HT-29 (cell line): ENCODE results near the gene PVR. TPM values are rescaled to one million over a fixed set of nuclear protein-coding genes. Genes with fewer than 3 reads are reported as not detected.
A peak's percentile ranks its signal among the peaks of the same experiment; 100 is the strongest.
"Not testable (repeated sequence)": the region's sequence is repeated elsewhere in the genome, so short reads cannot be mapped to it uniquely, and the experiment has no call there.

Source experiments
- DNase-seq: peaks from one replicate; pipeline ENCODE4 v3.0.0-alpha.2; 2015; ENCODE audit warnings: low spot score
- total RNA-seq: library from RNA; depleted of rRNA; stranded (reverse); fragments of >200 nt; shearing (Covaris generic); gene quantifications from 2 replicates; pipeline ENCODE4 v1.2.3, GENCODE V29; 2014

The PVR gene
- total RNA-seq, 1 experiment from 2014 or later: 204 TPM

DNA sequence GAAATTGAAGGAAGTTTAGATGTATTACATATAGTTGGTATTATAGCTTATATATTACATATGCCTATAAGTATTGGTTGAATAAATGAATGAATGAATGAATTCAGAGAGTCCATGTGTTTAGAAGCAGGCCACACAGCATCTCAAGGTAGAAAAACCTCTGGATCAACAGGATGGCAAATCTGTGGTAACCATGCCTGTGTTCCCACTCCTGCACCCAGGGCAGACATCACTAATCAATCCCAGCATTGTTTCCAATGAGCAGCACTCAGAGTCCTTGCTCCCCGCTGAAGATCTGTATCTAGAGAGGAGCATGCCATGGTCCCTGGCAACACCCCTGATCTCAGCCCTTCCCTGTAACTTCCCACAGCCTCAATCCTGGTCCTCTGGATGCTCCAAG is 28.5 kb downstream of the PVR start:
- no peak for DNase-seq

GRCh38 chr19:44673510-44673909 is 29.8 kb downstream of the PVR start:
- no peak for DNase-seq

- no peak for DNase-seq
These were observed 31.8 kb downstream of the PVR start for GRCh38 chr19:44675521-44675920.

- DNase-seq: peak; percentile 47
These were observed 33.5 kb downstream of the PVR start for GRCh38 chr19:44677019-44677811.

DNA sequence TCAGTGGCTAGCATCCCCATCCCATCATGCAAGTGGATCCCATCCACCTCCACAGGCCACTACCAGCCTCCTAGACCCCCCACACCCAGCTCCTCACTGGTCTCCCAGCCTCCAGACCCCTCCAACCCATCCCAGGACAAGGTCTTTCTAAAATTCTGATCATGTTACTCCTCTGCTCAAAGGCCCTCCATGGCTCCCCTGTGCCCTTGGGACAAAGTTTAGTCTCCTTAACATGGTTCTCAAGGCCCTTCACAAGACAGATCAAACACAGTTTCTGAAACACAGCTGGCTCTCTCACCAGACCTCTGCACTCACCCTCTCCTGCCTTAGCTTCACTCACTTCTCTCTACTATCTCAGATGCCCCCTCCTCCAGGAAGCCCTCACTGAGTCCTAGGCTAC is 36.8 kb downstream of the PVR start:
- DNase-seq: no peak

- no peak for DNase-seq
These were observed 38.5 kb downstream of the PVR start for GRCh38 chr19:44681992-44682790.

GRCh38 chr19:44682807-44683206 is 39.1 kb downstream of the PVR start:
- DNase-seq: no peak

GRCh38 chr19:44683434-44684210 is 39.9 kb downstream of the PVR start:
- no peak for DNase-seq

- not testable (repeated sequence) for DNase-seq
These were observed 40.7 kb downstream of the PVR start for GRCh38 chr19:44684396-44684795.

GRCh38 chr19:44684892-44685863 is 41.5 kb downstream of the PVR start:
- DNase-seq: peak; percentile 90

- peak; percentile 39 for DNase-seq
These were observed 42.2 kb downstream of the PVR start for GRCh38 chr19:44685877-44686276.

GRCh38 chr19:44686896-44687295 is 43.2 kb downstream of the PVR start:
- DNase-seq: no peak

- DNase-seq: no peak
These were observed 44.2 kb downstream of the PVR start for GRCh38 chr19:44687888-44688287.

DNA sequence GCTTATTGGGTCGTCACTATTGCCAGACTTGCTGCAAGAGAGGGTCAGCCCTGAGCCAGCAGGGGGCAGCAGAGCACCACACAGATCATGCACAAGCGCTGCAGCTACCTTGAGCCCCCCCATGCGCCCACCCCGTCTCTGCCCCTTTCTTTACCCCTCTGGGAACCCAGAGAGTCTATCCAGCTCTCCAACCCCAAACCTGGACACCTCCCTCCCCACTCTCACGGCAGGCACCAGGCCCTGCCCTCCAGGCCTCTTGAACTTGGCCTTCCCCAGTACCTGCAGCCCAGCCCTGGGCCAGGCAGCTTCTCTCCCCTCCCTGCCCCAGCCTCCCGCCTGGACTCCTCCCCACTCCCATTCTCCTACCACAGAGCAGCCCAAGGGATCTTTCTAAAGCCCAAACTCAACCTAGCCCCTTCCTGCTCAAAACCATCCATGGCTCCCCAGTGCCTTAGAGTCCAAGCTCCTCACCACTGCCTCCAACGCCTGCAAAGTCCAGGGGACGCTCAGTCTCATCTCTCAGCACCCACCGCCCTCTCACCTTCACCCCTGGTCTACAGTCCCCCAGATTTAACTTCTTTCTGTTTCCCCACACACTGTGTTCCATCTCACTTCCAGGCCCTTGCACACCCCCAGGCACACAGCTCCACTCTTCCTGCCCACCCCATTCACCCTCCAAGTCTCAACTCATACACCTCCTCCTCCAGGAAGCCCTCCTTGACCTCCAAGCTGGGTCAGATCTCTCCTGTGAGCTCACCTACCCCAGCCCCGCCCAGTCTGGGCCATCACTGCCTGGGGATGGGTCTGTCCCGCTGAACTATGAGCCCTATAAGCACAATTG is 45.8 kb downstream of the PVR start:
- peak; percentile 94 for DNase-seq

DNA sequence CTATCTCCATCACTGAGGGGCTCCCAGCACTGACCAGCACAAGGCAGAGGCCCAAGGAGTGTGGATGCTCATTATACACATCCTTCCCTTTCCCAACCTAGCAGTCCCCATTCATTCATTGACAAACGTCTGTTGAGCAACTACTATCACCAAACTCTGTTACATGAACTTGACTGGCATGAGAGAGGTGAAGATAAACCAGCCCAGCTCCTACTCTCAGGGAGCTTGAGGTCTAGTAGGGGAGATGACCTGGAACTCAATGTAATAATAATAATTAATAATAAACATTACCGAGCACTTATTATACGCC is 46.4 kb downstream of the PVR start:
- no peak for DNase-seq

DNA sequence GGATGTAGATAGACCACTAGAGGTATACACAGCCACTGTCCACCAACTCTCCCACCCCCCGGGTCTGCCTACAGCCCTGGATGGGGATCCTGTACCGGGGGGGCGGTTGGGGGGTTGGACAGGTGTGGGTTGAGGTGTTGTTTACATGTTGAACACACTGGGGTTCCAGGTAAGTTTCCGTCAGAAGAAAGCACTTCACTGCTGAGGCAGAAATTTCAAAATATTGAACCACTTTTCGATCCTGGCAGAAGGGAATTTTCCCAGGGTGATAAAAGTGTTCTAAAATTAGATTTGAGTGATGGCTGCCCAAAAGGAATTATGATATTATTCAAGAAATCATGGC is 48.6 kb downstream of the PVR start:
- DNase-seq: no peak

DNA sequence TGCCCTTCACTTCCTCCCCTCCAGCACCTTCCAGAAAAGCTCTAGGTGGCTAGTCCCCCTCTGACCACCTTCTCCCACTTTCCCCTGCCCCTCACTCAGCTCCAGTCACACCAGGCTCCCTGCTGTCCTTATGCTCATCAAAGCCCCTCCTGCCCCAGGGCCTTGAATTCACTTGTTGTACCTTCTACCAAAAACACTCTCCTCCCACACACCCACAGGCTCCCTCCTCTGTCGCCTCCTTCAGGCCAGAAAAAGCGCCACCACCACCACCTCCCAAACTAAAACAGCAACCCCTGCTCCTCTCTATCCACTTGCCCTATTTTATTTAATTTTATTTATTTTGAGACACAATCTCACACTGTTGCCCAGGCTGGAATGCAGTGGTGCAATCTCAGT is 50.5 kb downstream of the PVR start:
- DNase-seq: no peak

GRCh38 chr19:44696939-44697669 is 53.4 kb downstream of the PVR start:
- no peak for DNase-seq

- DNase-seq: no peak
These were observed 53.9 kb downstream of the PVR start for GRCh38 chr19:44697670-44698034.
